ENCODE results near the gene NOL9. TPM values are rescaled to one million over a fixed set of nuclear protein-coding genes. Genes with fewer than 3 reads are reported as not detected.

The NOL9 gene
- total and polyA plus RNA-seq, 9 of the 15 experiments (the other 6 are each of a cell fraction or from before 2014, with no cell fraction given) = 5.6 to 76.5 (median 47.3) TPM

DNA sequence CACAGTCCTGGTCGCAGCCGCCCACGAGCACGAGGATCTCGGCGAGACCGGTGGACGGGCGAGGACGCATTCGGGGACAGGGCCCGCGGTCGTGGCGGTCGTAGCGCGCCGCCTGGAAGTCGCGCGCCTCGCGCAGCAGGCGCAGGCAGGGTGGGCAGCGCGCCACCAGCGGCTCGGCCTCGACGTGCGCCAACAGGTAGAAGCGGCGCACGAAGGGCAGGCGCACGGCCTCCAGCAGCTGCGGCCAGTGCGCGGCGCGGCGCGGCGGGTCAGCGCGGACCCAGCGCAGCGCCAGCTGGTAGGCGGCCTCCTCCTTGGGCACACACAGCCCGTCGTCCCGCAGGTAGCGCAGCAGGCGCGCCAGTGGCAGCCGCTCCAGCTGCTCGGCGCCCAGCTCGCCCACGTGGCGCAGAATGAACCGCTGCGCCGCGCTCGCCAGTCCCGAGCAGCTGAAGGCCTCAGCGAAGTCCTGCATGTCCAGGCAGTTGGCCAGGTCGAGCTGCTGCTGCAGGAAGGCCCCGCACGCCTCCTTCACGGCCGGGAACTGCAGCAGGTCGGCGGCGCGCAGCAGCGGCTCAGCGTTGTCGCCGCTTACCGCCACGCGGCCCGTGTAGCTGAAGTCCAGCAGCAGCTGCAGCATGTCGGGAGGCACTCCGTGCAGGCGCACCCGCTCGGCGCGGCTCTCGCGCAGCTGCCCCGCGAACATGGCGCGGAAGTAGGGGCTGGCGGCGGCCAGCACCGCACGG lies 47.8 kb upstream of the NOL9 start (continued):
- TF ChIP-seq, protein P1, sequence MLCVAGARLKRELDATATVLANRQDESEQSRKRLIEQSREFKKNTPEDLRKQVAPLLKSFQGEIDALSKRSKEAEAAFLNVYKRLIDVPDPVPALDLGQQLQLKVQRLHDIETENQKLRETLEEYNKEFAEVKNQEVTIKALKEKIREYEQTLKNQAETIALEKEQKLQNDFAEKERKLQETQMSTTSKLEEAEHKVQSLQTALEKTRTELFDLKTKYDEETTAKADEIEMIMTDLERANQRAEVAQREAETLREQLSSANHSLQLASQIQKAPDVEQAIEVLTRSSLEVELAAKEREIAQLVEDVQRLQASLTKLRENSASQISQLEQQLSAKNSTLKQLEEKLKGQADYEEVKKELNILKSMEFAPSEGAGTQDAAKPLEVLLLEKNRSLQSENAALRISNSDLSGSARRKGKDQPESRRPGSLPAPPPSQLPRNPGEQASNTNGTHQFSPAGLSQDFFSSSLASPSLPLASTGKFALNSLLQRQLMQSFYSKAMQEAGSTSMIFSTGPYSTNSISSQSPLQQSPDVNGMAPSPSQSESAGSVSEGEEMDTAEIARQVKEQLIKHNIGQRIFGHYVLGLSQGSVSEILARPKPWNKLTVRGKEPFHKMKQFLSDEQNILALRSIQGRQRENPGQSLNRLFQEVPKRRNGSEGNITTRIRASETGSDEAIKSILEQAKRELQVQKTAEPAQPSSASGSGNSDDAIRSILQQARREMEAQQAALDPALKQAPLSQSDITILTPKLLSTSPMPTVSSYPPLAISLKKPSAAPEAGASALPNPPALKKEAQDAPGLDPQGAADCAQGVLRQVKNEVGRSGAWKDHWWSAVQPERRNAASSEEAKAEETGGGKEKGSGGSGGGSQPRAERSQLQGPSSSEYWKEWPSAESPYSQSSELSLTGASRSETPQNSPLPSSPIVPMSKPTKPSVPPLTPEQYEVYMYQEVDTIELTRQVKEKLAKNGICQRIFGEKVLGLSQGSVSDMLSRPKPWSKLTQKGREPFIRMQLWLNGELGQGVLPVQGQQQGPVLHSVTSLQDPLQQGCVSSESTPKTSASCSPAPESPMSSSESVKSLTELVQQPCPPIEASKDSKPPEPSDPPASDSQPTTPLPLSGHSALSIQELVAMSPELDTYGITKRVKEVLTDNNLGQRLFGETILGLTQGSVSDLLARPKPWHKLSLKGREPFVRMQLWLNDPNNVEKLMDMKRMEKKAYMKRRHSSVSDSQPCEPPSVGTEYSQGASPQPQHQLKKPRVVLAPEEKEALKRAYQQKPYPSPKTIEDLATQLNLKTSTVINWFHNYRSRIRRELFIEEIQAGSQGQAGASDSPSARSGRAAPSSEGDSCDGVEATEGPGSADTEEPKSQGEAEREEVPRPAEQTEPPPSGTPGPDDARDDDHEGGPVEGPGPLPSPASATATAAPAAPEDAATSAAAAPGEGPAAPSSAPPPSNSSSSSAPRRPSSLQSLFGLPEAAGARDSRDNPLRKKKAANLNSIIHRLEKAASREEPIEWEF (CRISPR knock-in tag; IDR thresholded peaks at IDR 0.05) = no peak
- TF ChIP-seq JUN (IDR thresholded peaks at IDR 0.05; ENCODE audit: borderline replicate concordance, low read depth, low read length) (peak; percentile 8; the same call in 1 of the 2 replicates), JUN (CRISPR knock-in tag; IDR thresholded peaks at IDR 0.05; ENCODE audit: borderline replicate concordance) (no peak), PURB (CRISPR knock-in tag; IDR thresholded peaks at IDR 0.05; ENCODE audit: low read depth) (no peak), SIRT6 (IDR thresholded peaks at IDR 0.05; ENCODE audit: low read depth, low read length) (no peak), SIN3B (IDR thresholded peaks at IDR 0.05; ENCODE audit: low read depth) (peak; percentile 53; the same call in 1 of the 2 replicates), GABPA (tag; conservative IDR thresholded peaks at IDR 0.05; ENCODE audit: low read depth) (no peak), CBX3 (IDR thresholded peaks at IDR 0.05; ENCODE audit: borderline replicate concordance in 1 of 2, low read length in 2 of 2) (peak in 1 of 2 experiments; percentile 36; a peak in 1 of 3 replicates), ZNF696 (CRISPR knock-in tag; conservative IDR thresholded peaks at IDR 0.05) (no peak), MYBL2 (IDR thresholded peaks at IDR 0.05; ENCODE audit: low read depth) (no peak), MYBL2 (CRISPR knock-in tag; IDR thresholded peaks at IDR 0.05; ENCODE audit: borderline replicate concordance) (0 out of 2 replicates have a peak, but pooled peaks have one; percentile 3), TAF1 (IDR thresholded peaks at IDR 0.05; ENCODE audit: control insufficient read depth, extremely low read depth, insufficient read depth, low read length, severe bottlenecking) (no peak), PHB (CRISPR knock-in tag; IDR thresholded peaks at IDR 0.05) (no peak), BRD4 (IDR thresholded peaks at IDR 0.05) (peak; percentile 80; the same call in 1 of the 2 replicates)
- TF ChIP-seq, protein P2, sequence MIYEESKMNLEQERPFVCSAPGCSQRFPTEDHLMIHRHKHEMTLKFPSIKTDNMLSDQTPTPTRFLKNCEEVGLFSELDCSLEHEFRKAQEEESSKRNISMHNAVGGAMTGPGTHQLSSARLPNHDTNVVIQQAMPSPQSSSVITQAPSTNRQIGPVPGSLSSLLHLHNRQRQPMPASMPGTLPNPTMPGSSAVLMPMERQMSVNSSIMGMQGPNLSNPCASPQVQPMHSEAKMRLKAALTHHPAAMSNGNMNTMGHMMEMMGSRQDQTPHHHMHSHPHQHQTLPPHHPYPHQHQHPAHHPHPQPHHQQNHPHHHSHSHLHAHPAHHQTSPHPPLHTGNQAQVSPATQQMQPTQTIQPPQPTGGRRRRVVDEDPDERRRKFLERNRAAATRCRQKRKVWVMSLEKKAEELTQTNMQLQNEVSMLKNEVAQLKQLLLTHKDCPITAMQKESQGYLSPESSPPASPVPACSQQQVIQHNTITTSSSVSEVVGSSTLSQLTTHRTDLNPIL (CRISPR knock-in tag; IDR thresholded peaks at IDR 0.05) = no peak
- TF ChIP-seq, protein P3, sequence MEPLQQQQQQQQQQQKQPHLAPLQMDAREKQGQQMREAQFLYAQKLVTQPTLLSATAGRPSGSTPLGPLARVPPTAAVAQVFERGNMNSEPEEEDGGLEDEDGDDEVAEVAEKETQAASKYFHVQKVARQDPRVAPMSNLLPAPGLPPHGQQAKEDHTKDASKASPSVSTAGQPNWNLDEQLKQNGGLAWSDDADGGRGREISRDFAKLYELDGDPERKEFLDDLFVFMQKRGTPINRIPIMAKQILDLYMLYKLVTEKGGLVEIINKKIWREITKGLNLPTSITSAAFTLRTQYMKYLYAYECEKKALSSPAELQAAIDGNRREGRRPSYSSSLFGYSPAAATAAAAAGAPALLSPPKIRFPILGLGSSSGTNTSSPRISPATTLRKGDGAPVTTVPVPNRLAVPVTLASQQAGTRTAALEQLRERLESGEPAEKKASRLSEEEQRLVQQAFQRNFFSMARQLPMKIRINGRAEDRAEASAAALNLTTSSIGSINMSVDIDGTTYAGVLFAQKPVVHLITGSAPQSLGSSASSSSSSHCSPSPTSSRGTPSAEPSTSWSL (CRISPR knock-in tag; IDR thresholded peaks at IDR 0.05; ENCODE audit: borderline replicate concordance) = 0 out of 2 replicates have a peak, but pooled peaks have one; percentile 26
- TF ChIP-seq, protein P4, sequence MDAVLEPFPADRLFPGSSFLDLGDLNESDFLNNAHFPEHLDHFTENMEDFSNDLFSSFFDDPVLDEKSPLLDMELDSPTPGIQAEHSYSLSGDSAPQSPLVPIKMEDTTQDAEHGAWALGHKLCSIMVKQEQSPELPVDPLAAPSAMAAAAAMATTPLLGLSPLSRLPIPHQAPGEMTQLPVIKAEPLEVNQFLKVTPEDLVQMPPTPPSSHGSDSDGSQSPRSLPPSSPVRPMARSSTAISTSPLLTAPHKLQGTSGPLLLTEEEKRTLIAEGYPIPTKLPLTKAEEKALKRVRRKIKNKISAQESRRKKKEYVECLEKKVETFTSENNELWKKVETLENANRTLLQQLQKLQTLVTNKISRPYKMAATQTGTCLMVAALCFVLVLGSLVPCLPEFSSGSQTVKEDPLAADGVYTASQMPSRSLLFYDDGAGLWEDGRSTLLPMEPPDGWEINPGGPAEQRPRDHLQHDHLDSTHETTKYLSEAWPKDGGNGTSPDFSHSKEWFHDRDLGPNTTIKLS (IDR thresholded peaks at IDR 0.05; ENCODE audit: borderline replicate concordance, low read depth) = peak; percentile 61; the same call in 1 of the 2 replicates
